CD4-positive, alpha-beta T cell treated with Interferon gamma for 1 hour (primary cell): ENCODE results near the gene MAP2K5.

Experiments used
- DNase-seq: peaks from one replicate; pipeline ENCODE4 v3.0.0-alpha.2; 2020

The MAP2K5 gene

DNA sequence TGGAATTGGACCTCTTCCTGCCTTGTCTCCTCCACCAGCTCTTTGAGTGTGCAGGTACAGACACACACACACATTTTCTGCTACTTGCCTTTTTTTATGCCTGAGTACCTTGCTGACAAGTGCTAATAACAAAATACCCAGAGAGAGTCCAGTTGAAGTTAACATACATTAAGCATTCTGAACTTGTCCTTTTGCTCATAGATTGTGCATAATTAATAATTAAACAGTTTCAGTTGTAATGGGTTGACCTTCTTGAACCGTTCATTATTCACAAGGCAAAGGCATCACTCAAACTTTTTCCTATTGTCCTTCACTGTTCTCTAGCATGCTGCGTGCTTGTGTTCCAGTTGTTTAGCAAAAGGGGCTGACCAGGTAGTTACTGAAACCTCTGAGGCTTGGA, 223.2 kb downstream of the MAP2K5 start:
- no peak for DNase-seq

GRCh38 chr15:67766968-67767367, 224.5 kb downstream of the MAP2K5 start:
- DNase-seq = no peak

- DNase-seq = no peak
Measured at GRCh38 chr15:67768313-67768977, 225.9 kb downstream of the MAP2K5 start.

- no peak for DNase-seq
Measured at GRCh38 chr15:67769497-67770357, 227.2 kb downstream of the MAP2K5 start.

DNA sequence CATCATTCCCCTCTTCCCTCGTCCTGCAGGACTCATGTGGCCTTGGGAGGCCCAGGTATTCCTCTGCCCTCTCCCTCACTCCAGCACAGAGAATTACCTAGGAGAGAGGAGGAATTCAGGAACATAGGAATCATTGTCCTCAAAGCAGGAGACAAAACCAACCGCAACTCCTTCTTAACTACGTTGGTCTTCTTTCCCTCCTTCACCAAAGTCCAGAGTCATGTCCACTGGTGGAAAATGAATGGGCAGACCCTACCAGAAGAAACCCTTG, 227.8 kb downstream of the MAP2K5 start:
- no peak for DNase-seq

DNA sequence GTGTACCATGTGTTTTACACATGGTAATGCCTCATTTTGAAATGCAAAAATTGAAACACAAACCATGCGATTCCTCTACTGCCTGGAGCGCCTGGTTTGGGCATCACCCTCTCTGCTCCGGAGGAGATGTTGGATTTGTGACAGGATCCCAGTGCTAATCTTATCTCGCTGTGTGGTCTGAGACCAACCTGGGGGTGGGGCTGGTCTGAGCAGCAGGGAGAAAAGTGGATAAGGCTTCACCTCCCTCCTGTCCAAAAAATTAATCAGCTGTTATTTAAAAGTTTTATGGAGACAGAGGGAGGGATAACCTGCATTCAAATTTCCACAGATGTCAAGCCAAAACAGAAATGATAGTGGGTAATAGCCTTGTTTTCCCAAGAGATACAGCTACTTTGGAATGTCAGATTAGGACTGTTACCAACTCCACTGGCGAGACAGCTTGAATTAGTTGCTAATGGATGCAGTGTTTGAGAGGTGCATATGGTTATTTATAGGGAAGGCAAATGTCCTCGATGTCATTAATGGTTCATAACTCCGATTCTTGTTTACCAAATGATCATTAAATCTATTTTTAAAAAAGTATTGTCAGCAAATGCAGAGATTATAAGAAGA, 228.8 kb downstream of the MAP2K5 start:
- no peak for DNase-seq

DNA sequence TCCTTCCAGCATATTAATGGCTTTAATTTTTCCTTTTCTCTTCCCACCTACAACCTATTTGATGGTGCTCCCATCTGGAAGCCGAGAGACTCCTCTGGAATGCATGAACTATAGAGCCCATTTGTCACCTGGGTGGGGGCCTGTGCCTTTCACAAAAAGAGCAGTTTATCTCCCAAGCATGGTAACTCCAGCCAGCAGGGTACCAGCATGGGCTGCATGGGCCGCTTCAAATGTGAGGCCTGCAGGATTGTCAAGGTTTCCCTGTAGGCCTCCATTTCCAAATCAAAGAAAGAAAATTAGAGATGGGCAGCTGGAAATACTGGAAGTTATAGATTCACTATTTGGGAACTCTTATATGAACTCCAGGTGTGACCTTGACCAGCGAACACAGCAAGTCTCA, 232.1 kb downstream of the MAP2K5 start:
- no peak for DNase-seq

DNA sequence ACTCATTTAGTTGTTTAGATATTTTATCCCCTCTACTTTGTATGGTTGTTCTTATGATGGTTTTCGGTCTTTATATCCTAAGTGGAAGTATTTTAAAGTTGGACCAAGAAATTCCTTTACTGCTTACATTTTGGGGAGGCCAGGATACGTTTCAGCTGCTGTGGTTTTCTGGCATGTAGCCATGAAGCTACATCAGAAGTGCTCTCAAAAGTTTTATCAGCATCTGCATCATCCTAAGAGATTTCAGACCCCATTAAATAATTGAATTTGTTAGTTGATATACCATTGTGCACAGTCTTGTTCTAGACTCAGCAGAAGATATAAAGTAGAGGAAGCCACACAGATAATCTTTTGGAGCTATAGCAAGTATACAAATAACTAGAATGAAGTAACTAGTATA, 232.7 kb downstream of the MAP2K5 start:
- no peak for DNase-seq

DNA sequence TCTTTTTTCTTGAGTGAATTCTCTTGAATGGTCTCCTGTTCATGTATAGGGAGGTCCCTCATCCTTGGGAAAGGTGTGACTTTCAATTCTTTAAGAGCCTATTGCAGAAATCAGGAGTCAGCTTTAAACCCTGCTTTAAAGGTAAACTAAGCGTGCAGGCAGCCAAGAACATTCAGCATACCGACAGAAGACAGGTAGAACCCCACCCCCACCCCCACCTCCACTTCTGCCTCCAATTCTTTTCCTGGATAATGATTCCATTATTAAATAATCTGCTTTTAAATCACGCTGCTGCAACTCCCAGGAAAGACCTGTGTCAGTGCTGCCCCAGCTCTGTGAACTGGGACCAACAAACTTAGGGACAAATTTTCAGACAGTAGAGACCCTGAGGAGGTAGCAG, 233.5 kb downstream of the MAP2K5 start:
- DNase-seq = no peak

GRCh38 chr15:67776600-67776999, 234.1 kb downstream of the MAP2K5 start:
- DNase-seq = no peak

GRCh38 chr15:67777071-67777470, 234.6 kb downstream of the MAP2K5 start:
- DNase-seq = no peak

GRCh38 chr15:67777773-67778172, 235.3 kb downstream of the MAP2K5 start:
- DNase-seq = no peak

DNA sequence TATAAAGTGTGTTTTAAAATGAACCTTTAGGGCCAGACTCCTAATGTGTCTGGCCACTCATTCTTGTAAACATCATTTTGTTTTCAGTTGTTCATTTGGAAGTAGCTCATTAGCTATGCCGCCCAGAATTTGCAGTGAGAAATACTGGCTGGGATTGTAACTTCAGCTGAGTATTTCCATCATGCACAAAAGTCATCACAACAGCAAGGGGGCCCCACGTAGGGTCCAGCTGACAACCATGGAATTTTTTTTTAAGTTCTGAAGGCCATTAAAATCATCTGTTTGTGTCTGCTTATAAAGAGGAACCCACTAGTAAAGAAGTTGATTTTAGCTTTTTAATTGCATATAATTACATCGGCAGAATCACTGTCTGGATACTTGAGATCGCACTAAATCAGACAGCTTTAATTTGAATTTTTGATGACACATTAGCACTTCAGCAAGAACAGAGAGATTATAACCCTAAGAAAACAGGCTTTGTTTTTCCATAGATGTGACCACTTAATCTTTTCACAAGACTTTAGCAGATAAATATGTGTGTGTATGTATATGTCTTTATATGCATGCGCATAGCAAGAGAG, 236.6 kb downstream of the MAP2K5 start:
- no peak for DNase-seq

GRCh38 chr15:67779549-67780111, 237.1 kb downstream of the MAP2K5 start:
- no peak for DNase-seq

DNA sequence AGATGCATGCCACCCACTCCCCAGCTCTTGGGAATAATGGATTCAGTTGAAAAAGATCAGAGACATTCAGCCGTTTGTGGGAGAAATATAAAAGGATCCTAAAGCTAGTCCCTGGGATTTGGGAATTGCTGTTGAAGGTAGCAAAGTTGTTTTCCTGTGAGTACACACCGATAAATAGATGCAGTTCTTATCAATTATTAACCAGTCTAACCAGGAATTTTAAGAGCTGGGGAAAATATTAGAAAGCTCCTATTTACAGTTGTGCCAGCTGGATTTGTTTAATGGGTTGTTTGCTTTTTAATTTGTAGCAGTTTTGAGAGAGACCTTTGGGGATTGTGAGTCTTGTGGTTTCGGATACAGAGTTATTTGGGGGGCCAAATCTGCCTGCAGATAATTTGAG, 238.6 kb downstream of the MAP2K5 start:
- no peak for DNase-seq

DNA sequence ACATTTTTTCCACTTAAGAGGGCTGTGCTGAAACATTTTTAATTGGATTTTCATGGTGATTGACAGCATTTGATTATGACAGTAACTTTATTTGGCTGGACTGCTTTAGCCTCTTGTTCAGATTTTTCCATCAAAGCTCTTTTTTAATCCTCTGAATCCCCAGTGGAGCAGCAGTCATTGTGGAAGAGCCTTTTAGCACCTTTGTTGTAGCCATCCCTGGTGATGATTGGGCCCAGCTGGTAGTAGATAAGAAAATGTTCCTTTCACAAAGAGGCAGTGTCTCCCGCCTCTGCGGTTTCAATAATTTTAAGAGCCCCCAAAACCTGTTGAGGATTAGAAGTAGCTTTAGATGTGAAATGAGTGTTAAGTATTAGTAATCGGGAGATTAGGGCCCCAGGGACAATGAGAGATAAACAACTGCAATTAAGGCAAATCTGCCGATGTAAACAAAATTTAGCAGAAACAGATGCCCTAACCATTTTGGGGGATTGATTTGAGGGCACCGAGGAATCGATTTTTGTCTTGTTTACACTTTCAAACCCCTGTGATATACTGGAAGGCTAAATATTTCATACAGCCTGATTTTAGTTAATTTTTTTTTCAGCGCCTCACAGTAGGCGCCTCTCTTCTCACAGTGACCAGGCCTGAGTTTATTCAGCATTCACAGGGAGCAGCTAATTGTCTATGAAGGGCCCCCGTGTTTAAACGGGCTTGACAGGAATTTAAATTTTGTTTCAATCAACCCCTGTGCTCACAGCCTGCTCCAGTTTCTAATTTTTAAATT, 239.6 kb downstream of the MAP2K5 start:
- DNase-seq = no peak

DNA sequence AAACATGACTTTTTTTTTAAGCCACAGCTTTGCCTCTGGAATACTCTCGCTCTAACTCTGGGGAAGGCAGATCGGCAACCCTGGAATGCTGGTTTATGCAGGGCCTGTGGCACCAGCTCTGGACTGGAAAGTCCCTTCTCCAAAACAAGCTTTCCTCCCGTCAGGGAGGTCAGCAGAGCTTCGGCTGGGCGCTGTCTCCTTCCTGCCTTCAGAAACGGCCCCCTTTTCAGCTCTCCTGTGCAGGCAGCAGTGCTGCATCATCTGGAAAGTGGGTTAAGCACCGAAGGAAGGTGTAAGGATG, 240.1 kb downstream of the MAP2K5 start:
- DNase-seq = no peak

GRCh38 chr15:67783303-67783702, 240.8 kb downstream of the MAP2K5 start:
- peak; percentile 69 for DNase-seq

GRCh38 chr15:67784090-67784781, 241.7 kb downstream of the MAP2K5 start:
- peak; percentile 75 for DNase-seq

GRCh38 chr15:67784856-67785430, 242.4 kb downstream of the MAP2K5 start:
- no peak for DNase-seq

- no peak for DNase-seq
Measured at GRCh38 chr15:67785431-67785830, 242.9 kb downstream of the MAP2K5 start.

GRCh38 chr15:67786646-67787045, 244.1 kb downstream of the MAP2K5 start:
- no peak for DNase-seq
